ENCODE measurements around the gene GPR39.

DNA sequence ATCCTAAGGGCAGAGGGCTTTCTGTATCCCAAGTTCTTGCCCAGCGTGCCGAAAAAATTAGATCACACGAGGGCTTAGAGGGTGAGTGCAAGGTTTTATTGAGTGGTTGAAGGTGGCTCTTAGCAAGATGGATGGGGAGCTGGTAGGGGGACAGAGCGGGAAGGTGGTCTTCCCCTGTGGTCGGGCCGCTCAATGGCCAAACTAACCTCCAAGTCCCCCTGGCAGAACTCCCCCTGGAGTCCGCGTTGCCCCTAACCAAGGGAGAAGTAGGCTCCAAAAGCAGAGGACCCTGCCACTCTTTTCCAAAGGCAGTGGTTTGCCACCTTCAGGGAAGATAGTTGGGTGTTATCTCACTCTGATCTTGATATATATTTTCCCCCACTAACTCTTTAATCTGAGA is 190.0 kb downstream of the GPR39 start:
- TF ChIP-seq, protein P1, sequence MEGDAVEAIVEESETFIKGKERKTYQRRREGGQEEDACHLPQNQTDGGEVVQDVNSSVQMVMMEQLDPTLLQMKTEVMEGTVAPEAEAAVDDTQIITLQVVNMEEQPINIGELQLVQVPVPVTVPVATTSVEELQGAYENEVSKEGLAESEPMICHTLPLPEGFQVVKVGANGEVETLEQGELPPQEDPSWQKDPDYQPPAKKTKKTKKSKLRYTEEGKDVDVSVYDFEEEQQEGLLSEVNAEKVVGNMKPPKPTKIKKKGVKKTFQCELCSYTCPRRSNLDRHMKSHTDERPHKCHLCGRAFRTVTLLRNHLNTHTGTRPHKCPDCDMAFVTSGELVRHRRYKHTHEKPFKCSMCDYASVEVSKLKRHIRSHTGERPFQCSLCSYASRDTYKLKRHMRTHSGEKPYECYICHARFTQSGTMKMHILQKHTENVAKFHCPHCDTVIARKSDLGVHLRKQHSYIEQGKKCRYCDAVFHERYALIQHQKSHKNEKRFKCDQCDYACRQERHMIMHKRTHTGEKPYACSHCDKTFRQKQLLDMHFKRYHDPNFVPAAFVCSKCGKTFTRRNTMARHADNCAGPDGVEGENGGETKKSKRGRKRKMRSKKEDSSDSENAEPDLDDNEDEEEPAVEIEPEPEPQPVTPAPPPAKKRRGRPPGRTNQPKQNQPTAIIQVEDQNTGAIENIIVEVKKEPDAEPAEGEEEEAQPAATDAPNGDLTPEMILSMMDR (IDR thresholded peaks at IDR 0.05): no peak
- TF ChIP-seq POLR2A (IDR thresholded peaks at IDR 0.05): no peak

Measured in esophagus squamous epithelium (tissue), 4 donors.